Kidney epithelial cell (primary cell): Measurements from ENCODE around the gene HS6ST2. TPM values are rescaled to one million over a fixed set of nuclear protein-coding genes. Genes with fewer than 3 reads are reported as not detected.

Experiments used
- DNase-seq: peaks from one replicate; pipeline ENCODE4 v3.0.0-alpha.2; 2010; ENCODE audit warnings: low read depth
- H3K27me3 ChIP-seq: 2 replicates; pipeline ENCODE4 v1.6.0; 2011; ENCODE audit warnings: low read length; ENCODE audit not compliant: control insufficient read depth, insufficient read depth
- H3K36me3 ChIP-seq: 2 replicates; pipeline ENCODE4 v1.5.1; 2011; ENCODE audit warnings: low read length; ENCODE audit not compliant: control insufficient read depth, insufficient read depth
- H3K4me3 ChIP-seq: 2 replicates; pipeline ENCODE4 v1.5.1; 2011; ENCODE audit warnings: low read depth, mild to moderate bottlenecking, control low read depth, low read length
- CTCF ChIP-seq: IDR thresholded peaks from 2 replicates; pipeline ENCODE4 v1.5.1; 2011; ENCODE audit warnings: mild to moderate bottlenecking, moderate library complexity, low read length, control low read depth, inconsistent platforms; ENCODE audit not compliant: insufficient read depth, poor library complexity, severe bottlenecking
- total RNA-seq: library from RNA; depleted of rRNA; stranded (reverse); fragments of >200 nt; gene quantifications from 2 replicates; pipeline ENCODE4 v1.2.3, GENCODE V29; 2015

HS6ST2 gene
- total RNA-seq, 1 donor from 2014 or later = 8.4 TPM

- no peak for TF ChIP-seq CTCF
- no peak overlapping the region for H3K4me3 ChIP-seq
Measured at GRCh38 chrX:132924426-132924825, 34.0 kb downstream of the HS6ST2 start.

GRCh38 chrX:132918523-132918922 lies 39.9 kb downstream of the HS6ST2 start:
- no peak for DNase-seq
- no peaks in the 10 kb centered on the region for H3K27me3 ChIP-seq
- no peak for TF ChIP-seq CTCF
- no peak overlapping the region for H3K4me3 ChIP-seq
- no peaks in the 10 kb centered on the region for H3K36me3 ChIP-seq

More at GRCh38 chrX:132924426-132924825, 34.0 kb downstream of the HS6ST2 start:
- no peaks in the 10 kb centered on the region for H3K27me3 ChIP-seq
- DNase-seq = no peak
- H3K36me3 ChIP-seq = no peaks in the 10 kb centered on the region

- Histone ChIP-seq H3K36me3 (no peaks in the 10 kb centered on the region), H3K4me3 (no peak overlapping the region), H3K27me3 (no peaks in the 10 kb centered on the region)
- TF ChIP-seq CTCF = no peak
- no peak for DNase-seq
Measured at GRCh38 chrX:132916349-132916748, 42.1 kb downstream of the HS6ST2 start.

- no peaks in the 10 kb centered on the region for H3K36me3 ChIP-seq
- H3K27me3 ChIP-seq = no peaks in the 10 kb centered on the region
- no peak overlapping the region for H3K4me3 ChIP-seq
- TF ChIP-seq CTCF = no peak
- peak; percentile 2 for DNase-seq
Measured at GRCh38 chrX:132909643-132910042, 48.8 kb downstream of the HS6ST2 start.

- no peaks in the 10 kb centered on the region for H3K36me3 ChIP-seq
- no peak for TF ChIP-seq CTCF
- no peaks in the 10 kb centered on the region for H3K27me3 ChIP-seq
- DNase-seq = no peak
- H3K4me3 ChIP-seq = no peak overlapping the region
Measured at GRCh38 chrX:132908891-132909290, 49.5 kb downstream of the HS6ST2 start.

- no peak overlapping the region for H3K4me3 ChIP-seq
- DNase-seq = no peak
- H3K36me3 ChIP-seq = no peaks in the 10 kb centered on the region
- H3K27me3 ChIP-seq = no peaks in the 10 kb centered on the region
- no peak for TF ChIP-seq CTCF
Measured at GRCh38 chrX:132900633-132901293, 57.7 kb downstream of the HS6ST2 start.
